Endothelial cell of hepatic sinusoid (primary cell): ENCODE measurements around the gene NCAN.

Source experiments
- in situ Hi-C: cut with HindIII; loops from 2 replicates; pipeline ENCODE4 v1.10.0; 2017; ENCODE audit warnings: low sequenced_read_pairs

Gene NCAN

GRCh38 chr19:19258589-19259338 is 47.0 kb downstream of the NCAN start:
- in situ Hi-C loops = no loop called here

GRCh38 chr19:19259741-19260140 is 48.0 kb downstream of the NCAN start:
- in situ Hi-C loops = no loop called here

DNA sequence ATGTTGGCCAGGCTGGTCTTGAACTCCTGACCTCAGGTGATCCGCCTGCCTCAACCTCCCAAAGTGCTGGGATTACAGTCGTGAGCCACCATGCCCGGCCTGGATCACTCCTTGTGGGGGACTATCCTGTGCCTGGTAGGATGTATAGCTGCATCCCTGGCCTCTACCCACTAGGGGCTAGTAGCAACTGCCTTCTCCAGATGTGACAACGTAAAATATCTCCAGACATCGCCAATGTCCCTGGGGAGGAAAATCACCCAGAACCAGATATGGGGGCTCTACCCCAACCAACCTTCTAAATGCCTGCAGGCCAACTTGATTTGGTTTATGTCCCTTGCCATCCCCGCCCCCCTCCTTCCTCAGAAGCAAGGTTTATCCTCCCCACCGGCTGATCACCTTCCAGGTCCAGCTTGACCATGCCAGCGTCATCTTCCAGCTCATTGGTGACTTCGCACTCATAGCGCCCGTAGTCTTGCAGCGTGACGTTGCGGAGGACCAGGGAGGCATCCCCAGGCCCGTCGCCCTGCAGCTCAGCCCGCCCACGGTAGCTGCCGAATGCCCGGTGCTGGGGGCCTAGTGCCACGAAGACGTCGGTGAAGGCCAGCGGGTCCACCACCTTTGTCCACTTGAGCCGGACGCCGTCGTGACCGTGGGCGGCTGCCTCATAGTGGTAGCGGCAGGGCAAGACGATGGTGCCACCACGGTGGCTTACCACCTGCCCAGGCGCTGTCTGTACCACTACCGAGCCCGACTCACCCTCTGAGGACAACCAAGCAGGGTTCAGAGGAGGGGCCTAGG is 48.9 kb downstream of the NCAN start:
- in situ Hi-C loops = no loop called here

GRCh38 chr19:19261350-19262189 is 49.8 kb downstream of the NCAN start:
- in situ Hi-C loops = no loop called here

GRCh38 chr19:19262190-19263057 is 50.7 kb downstream of the NCAN start:
- in situ Hi-C loops = no loop called here

- in situ Hi-C loops = no loop called here
Observed at GRCh38 chr19:19263886-19264487, 52.2 kb downstream of the NCAN start.

GRCh38 chr19:19267305-19267704 is 55.5 kb downstream of the NCAN start:
- in situ Hi-C loops = no loop called here

GRCh38 chr19:19268453-19269385 is 57.0 kb downstream of the NCAN start:
- in situ Hi-C loops = no loop called here

GRCh38 chr19:19269952-19270694 is 58.4 kb downstream of the NCAN start:
- in situ Hi-C loops = no loop called here

DNA sequence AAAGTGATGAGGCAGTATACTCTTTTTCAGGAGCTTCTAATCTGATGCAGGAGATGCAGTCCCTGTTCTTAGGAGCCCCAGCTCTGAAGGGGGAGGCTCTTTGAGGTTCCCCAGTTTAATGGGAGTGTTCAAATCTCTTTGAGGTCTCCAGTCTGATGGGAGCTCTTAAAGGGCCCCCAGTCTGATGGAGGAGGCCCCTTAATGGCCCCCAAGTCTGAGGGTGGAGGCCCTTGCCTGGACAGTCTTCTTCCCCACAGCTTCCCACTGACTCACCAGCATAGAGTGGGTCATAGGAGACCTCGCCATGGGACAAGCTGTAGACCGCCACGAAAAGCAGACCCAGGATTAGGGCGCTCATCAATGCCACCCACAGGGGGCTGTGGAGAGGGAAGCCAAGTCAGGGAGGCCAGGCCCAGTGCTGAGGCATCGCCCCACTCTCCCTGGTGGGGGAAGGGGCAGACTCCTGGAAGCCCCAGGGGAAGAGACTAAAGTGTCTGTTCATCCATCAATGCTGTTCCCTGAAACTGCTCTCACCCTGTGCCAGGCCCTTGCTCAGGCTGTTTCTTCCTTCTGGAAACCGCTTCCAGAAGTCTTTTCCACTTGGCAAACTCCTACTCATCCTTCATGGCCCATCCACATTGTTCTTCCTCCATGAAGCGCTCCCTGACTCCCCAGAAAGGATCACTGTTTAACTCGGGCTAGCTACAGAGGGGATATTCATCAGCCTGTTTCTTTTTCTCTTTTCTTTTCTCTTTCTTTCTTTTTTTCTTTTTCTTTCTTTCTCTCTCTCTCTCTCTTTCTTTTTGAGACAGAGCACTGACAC is 59.2 kb downstream of the NCAN start:
- in situ Hi-C loops = no loop called here

- in situ Hi-C loops = no loop called here
Observed at GRCh38 chr19:19271828-19272599, 60.3 kb downstream of the NCAN start.

DNA sequence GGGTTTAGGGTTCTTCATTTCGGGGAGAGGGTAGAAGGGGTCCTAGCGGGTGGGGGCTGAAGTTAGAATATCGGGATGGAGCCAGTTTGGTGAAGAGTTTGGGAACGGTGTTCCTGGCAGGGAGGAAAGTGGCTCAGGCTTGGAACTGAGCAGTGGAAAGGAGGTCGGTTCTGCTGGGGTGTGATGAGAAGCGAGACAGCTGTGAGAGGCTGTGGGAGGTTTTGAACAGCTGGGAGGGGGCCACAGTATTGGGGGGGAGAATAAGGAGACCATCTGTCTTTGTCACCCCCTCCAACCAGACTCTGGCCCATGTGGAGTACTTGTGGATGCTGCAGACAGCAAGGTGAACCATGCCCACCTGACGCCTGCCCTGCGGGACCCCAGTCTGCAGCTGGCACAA is 62.4 kb downstream of the NCAN start:
- in situ Hi-C loops = no loop called here

DNA sequence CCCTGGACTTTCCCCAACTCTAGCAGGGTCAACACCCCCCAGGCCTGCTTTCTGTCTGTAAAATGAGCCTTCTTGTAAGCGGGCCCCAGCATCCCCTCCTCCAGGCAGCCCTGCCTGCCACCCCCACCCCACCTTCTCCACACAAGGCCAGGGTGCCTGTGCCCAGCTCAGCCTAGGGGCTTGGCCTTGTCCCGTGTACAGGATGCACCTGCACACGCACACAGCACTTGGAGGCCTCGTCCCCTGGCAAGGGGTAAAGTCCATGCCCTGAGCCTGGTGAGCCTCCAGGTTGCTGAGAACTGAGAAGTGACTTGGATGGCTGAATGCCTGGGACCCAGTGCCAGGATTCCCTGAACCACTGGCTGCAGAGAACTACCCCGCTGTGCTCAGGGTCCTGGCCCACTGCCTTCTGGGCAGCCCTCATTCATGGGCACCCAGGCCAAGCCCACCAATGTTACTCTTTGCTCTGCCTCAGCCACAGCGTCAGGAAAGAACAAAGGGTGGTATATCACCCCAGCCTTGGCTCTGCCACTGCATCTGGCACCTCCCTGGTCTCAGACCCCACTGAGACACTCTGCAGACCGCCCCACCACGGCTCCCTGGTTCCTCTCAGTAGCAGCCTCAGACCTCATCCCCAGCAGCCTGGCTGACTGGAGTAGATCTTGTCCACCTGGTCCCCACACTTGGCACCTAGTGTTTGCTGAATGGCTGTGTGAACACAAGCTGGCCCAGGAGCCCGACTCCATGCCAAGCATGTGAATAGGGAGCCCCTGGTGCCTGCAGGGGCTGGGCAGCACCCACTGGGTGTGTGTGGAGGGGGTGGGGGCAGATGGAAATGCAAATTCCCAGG is 63.2 kb downstream of the NCAN start:
- in situ Hi-C loops = no loop called here

DNA sequence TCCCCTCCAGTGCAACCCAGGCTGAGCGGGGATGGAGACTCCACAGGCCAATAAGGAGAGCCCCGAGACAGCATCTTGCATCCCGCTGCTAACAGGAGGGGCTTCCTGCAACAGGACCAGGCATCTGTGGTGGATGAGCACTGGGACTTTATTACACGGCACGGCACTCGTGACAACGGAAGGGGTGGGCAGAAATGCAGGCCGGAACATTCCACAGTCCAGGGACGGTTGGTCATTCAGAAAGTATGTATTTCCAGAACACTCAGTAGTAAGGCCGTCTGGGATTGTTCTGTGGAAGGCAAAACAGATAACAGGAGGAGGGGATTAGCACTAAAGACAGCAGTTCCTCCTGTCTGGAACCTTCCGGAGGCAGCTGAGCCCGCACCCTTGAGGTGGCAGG is 64.6 kb downstream of the NCAN start:
- in situ Hi-C loops = no loop called here

GRCh38 chr19:19276851-19277250 is 65.1 kb downstream of the NCAN start:
- in situ Hi-C loops = no loop called here

DNA sequence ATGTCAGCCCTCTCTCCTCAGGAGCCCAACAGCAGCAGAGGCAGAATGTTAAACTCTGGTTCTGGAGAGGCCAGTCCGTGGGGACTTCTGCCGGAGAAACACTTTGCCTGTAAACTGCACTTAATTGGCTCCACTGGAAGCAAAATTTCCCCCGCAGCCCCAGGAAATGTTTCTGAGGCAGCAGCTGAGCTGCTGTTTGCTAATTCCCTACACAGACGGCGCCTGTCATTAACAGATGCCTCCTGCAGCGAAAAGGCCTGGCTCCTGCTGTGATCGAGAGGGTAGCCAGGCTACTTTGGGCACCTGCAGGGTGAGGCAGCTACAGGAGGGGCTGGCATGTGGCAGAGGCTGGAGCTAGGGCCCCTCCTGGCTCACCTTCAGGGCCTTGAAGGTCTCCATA is 66.6 kb downstream of the NCAN start:
- in situ Hi-C loops = no loop called here
